GM12878 (cell line): ENCODE results near the gene CST1. TPM values are rescaled to one million over a fixed set of nuclear protein-coding genes. Genes with fewer than 3 reads are reported as not detected.
"Not testable (repeated sequence)": the region's sequence is repeated elsewhere in the genome, so short reads cannot be mapped to it uniquely, and the experiment has no call there.

ENCODE experiments used
- ATAC-seq: fragments of 200-7000 bp; cut with Tn5 transposase; 3 replicates; pipeline ENCODE4 v1.9.1; 2020; ENCODE audit warnings: mild to moderate bottlenecking, moderate library complexity
- BruUV-seq: library from RNA; stranded (reverse); fragments of 400-500 nt; replicated peaks from 2 replicates; lab custom pipeline; 2021; lab: Mats Ljungman, UMichigan
- CTCF ChIA-PET: fragments of 300-600 bp; sonication (Branson Sonifier 250); formaldehyde crosslinking; extraction: SDS; loops from one replicate; lab custom pipeline; 2021; ENCODE audit warnings: inconsistent platforms; lab: Yijun Ruan, JAX
- POLR2A ChIA-PET: fragments of 350-600 bp; formaldehyde crosslinking; extraction: SDS; loops from one replicate; lab custom pipeline; 2021; ENCODE audit warnings: inconsistent platforms; lab: Charles Lee
- RAD21 ChIA-PET: fragments of 300-600 bp; sonication (Branson Sonifier 250); formaldehyde crosslinking; loops from one replicate; lab custom pipeline; 2023; ENCODE audit warnings: antibody characterized with exemption; ENCODE audit not compliant: unreplicated experiment; lab: Charles Lee
- SMC1A ChIA-PET: fragments of 300-600 bp; sonication (Branson Sonifier 250); formaldehyde crosslinking; loops from one replicate; lab custom pipeline; 2023; ENCODE audit not compliant: unreplicated experiment, uncharacterized antibody; lab: Charles Lee
- DNase-seq: peaks from one replicate; pipeline ENCODE4 v3.0.0-alpha.2; 2011; ENCODE audit warnings: low read depth, low spot score
- FAIRE-seq: peaks from 3 replicates; lab custom pipeline; 2011; peaks lifted over from hg19 to GRCh38; lab: Jason Lieb, UNC
- H2AFZ ChIP-seq: 2 replicates; pipeline ENCODE4 v1.6.0; 2011; ENCODE audit warnings: low read depth, low read length, control low read depth; ENCODE audit not compliant: control insufficient read depth
- H3K27ac ChIP-seq: 2 replicates; pipeline ENCODE4 v1.5.1; 2011; ENCODE audit warnings: control low read depth; ENCODE audit not compliant: control insufficient read depth, insufficient read depth
- H3K27me3 ChIP-seq, 2 experiments: replicated peaks in 1 of 2; 2 replicates each; pipeline versions ENCODE4 v1.6.0 to v1.6.1; 2011; ENCODE audit warnings: low read length in 1 of 2; ENCODE audit not compliant: control insufficient read depth in 2 of 2, insufficient read depth in 2 of 2
- H3K36me3 ChIP-seq, 2 experiments: 2 replicates each; pipeline ENCODE4 v1.5.1; 2011; ENCODE audit warnings: low read length in 1 of 2; ENCODE audit not compliant: control insufficient read depth in 2 of 2, insufficient read depth in 2 of 2
- H3K4me1 ChIP-seq: 2 replicates; pipeline ENCODE4 v1.6.1; 2011; ENCODE audit warnings: mild to moderate bottlenecking, low read length, moderate library complexity, mixed read lengths; ENCODE audit not compliant: control insufficient read depth, insufficient read depth
- H3K4me2 ChIP-seq: 2 replicates; pipeline ENCODE4 v1.6.0; 2011; ENCODE audit warnings: control low read depth; ENCODE audit not compliant: control insufficient read depth, insufficient read depth
- H3K4me3 ChIP-seq: fragments of 200-600 bp; sonication (generic); 2 replicates; pipeline ENCODE4 v1.5.1; 2016
- H3K79me2 ChIP-seq: 2 replicates; pipeline ENCODE4 v1.6.0; 2011; ENCODE audit warnings: low read length; ENCODE audit not compliant: control insufficient read depth, insufficient read depth
- H3K9ac ChIP-seq: 2 replicates; pipeline ENCODE4 v1.8.0; 2011; ENCODE audit warnings: low read length, control low read depth, mixed read lengths; ENCODE audit not compliant: control insufficient read depth, insufficient read depth
- H3K9me3 ChIP-seq: replicated peaks from 3 replicates; pipeline ENCODE4 v1.5.1; 2011; ENCODE audit warnings: mild to moderate bottlenecking, low read length; ENCODE audit not compliant: control insufficient read depth, insufficient read depth
- H4K20me1 ChIP-seq: 2 replicates; pipeline ENCODE4 v1.6.0; 2011; ENCODE audit not compliant: control insufficient read depth, insufficient read depth
- BACH1 ChIP-seq: fragments of 450-650 bp; IDR thresholded peaks from 2 replicates; pipeline ENCODE4 v1.6.1; 2017; ENCODE audit warnings: mild to moderate bottlenecking, borderline replicate concordance
- CEBPB ChIP-seq, 2 experiments: fragments of 150-350 bp in 1 of 2; IDR thresholded peaks; 2 replicates each; pipeline ENCODE4 v1.6.1; 2012 to 2014; ENCODE audit warnings: low read depth in 2 of 2, low read length in 2 of 2, borderline replicate concordance in 1 of 2, inconsistent platforms in 1 of 2
- SMC3 ChIP-seq: IDR thresholded peaks from 2 replicates; pipeline ENCODE4 v1.6.1; 2011; ENCODE audit warnings: low read length, improper control_type of control experiment, borderline replicate concordance
- USF1 ChIP-seq: IDR thresholded peaks from 2 replicates; pipeline ENCODE4 v1.6.1; 2011; ENCODE audit warnings: borderline replicate concordance, low read depth, mild to moderate bottlenecking, moderate library complexity, mixed read lengths, low read length; ENCODE audit not compliant: insufficient read depth; ENCODE audit errors: extremely low read length
- ZBTB11 ChIP-seq: fragments of 450-650 bp; formaldehyde crosslinking; IDR thresholded peaks from 2 replicates; pipeline ENCODE4 v1.5.0; 2022; ENCODE audit warnings: mild to moderate bottlenecking, missing genetic modification characterization
- WGBS: methylation state at CpG from one replicate; pipeline ENCODE4 v1.1.6; 2016; ENCODE audit warnings: low lambda C conversion rate; ENCODE audit not compliant: insufficient replicate concordance, insufficient coverage; ENCODE audit errors: missing lambda C conversion rate; 5-methylcytosine and 5-hydroxymethylcytosine counted together
- in situ Hi-C: fragments of 300-500 bp; cut with MboI; formaldehyde crosslinking; loops from 9 replicates; pipeline ENCODE4 v1.14.3; 2018; ENCODE audit warnings: mixed read lengths
- intact Hi-C: fragments of 100-400 bp; cut with micrococcal nuclease; formaldehyde crosslinking; loops from one replicate; pipeline ENCODE4 v1.14.2; 2022; ENCODE audit not compliant: unreplicated experiment
- polyA plus RNA-seq, 11 experiments: library from polyadenylated mRNA; depleted of rRNA in 4 of 11; unstranded in 6 of 11; stranded (reverse) in 5 of 11; fragments of >200 nt; fragmentation: Nextera tagmentation in 4 of 11; fragmentation: Illumina TruSeq in 1 of 11; extraction: Ambion mirVana in 4 of 11; extraction: Trizol in 1 of 11; gene quantifications; 1 replicate in 1 of 11; 2 replicates in 10 of 11; pipeline versions ENCODE4 v1.2.1 to v1.2.3, GENCODE V29; 2011 to 2016; ENCODE audit warnings: inconsistent platforms in 2 of 11, missing spikeins in 2 of 11, low read depth in 1 of 11
- total RNA-seq, 4 experiments: library from RNA; depleted of rRNA in 3 of 4; stranded (reverse); fragments of >200 nt in 3 of 4; fragmentation: Illumina TruSeq in 1 of 4; extraction: Trizol in 1 of 4; gene quantifications; 2 replicates each; pipeline versions ENCODE4 v1.2.1 to v1.2.3, GENCODE V29; 2013 to 2021

CST1 gene
- total and polyA plus RNA-seq, 10 of the 15 experiments (the other 5 are each of a cell fraction or from before 2014, with no cell fraction given): not detected

GRCh38 chr20:23721962-23722361 is 28.8 kb downstream of the CST1 start (continued):
- TF ChIP-seq SMC3 (no peak), CEBPB (IDR thresholded peaks at IDR 0.05; ENCODE audit: borderline replicate concordance in 1 of 2, low read depth in 2 of 2, low read length in 2 of 2) (no peak), BACH1 (no peak), ZBTB11 (CRISPR knock-in tag) (no peak), USF1 (no peak)

GRCh38 chr20:23719351-23719750 is 31.4 kb downstream of the CST1 start:
- POLR2A ChIA-PET, H3K9ac ChIP-seq, ATAC-seq, CTCF ChIA-PET, H4K20me1 ChIP-seq, H3K79me2 ChIP-seq, DNase-seq, intact Hi-C loops, RAD21 ChIA-PET, H2AFZ ChIP-seq, SMC1A ChIA-PET, H3K27me3 ChIP-seq, H3K4me3 ChIP-seq, H3K9me3 ChIP-seq, BruUV-seq, H3K4me1 ChIP-seq, H3K36me3 ChIP-seq, H3K27ac ChIP-seq, H3K4me2 ChIP-seq, in situ Hi-C loops: not testable (repeated sequence)
- 66% methylated on average over 9 of the region's 9 CpGs for WGBS
- FAIRE-seq: peak; percentile 64

- DNase-seq, H3K4me1 ChIP-seq, H3K4me3 ChIP-seq, SMC1A ChIA-PET, H3K27me3 ChIP-seq, H2AFZ ChIP-seq, BruUV-seq, intact Hi-C loops, FAIRE-seq, in situ Hi-C loops, CTCF ChIA-PET, H3K4me2 ChIP-seq, H3K9ac ChIP-seq, ATAC-seq, H4K20me1 ChIP-seq, H3K79me2 ChIP-seq, H3K27ac ChIP-seq, POLR2A ChIA-PET, RAD21 ChIA-PET, H3K36me3 ChIP-seq, H3K9me3 ChIP-seq: not testable (repeated sequence)
Measured at GRCh38 chr20:23711778-23712177, 39.0 kb downstream of the CST1 start.
